Neural cell (in vitro differentiated cells): ENCODE data around the gene NSUN6. TPM values are rescaled to one million over a fixed set of nuclear protein-coding genes. Genes with fewer than 3 reads are reported as not detected.

Source experiments
- H2AFZ ChIP-seq: fragments of 200-600, 300-800 bp; sonication (generic), shearing (Covaris generic); 2 replicates; pipeline ENCODE4 v1.6.0; 2014; ENCODE audit warnings: low read depth, mild to moderate bottlenecking, antibody characterized with exemption, low read length, moderate library complexity
- H3F3A ChIP-seq: fragments of 200-600 bp; shearing (Covaris generic); 2 replicates; pipeline ENCODE4 v1.6.1; 2016; ENCODE audit warnings: mild to moderate bottlenecking, moderate library complexity, mixed read lengths, antibody characterized with exemption, low read length; ENCODE audit not compliant: insufficient read depth, poor library complexity, severe bottlenecking
- H3K27ac ChIP-seq: fragments of 200-600, 300-800 bp; sonication (generic), shearing (Covaris generic); 2 replicates; pipeline ENCODE4 v1.5.1; 2014; ENCODE audit warnings: mild to moderate bottlenecking, low read length, moderate library complexity
- H3K27me3 ChIP-seq: fragments of 300-800, 200-600 bp; sonication (generic), shearing (Covaris generic); 2 replicates; pipeline ENCODE4 v1.6.0; 2014; ENCODE audit warnings: mild to moderate bottlenecking, low read depth, low read length, moderate library complexity; ENCODE audit not compliant: insufficient read depth
- H3K36me3 ChIP-seq: fragments of 300-800, 200-600 bp; sonication (generic), shearing (Covaris generic); 2 replicates; pipeline ENCODE4 v1.5.1; 2014; ENCODE audit warnings: mild to moderate bottlenecking, antibody characterized with exemption, low read length, moderate library complexity; ENCODE audit not compliant: insufficient read depth
- H3K4me2 ChIP-seq: fragments of 300-800, 200-600 bp; sonication (generic), shearing (Covaris generic); 2 replicates; pipeline ENCODE4 v1.6.0; 2014; ENCODE audit warnings: mild to moderate bottlenecking, low read length
- H3K4me3 ChIP-seq: fragments of 300-800, 200-600 bp; sonication (generic), shearing (Covaris generic); 2 replicates; pipeline ENCODE4 v1.5.1; 2014; ENCODE audit warnings: mild to moderate bottlenecking, low read length, moderate library complexity
- H3K79me2 ChIP-seq: fragments of 200-600 bp; shearing (Covaris generic); replicated peaks from 2 replicates; pipeline ENCODE4 v1.6.0; 2014; ENCODE audit warnings: mild to moderate bottlenecking, low read length, moderate library complexity; ENCODE audit not compliant: insufficient read depth
- H3K9ac ChIP-seq: fragments of 300-800, 200-600 bp; sonication (generic), shearing (Covaris generic); 2 replicates; pipeline ENCODE4 v1.6.1; 2016; ENCODE audit warnings: mild to moderate bottlenecking, low read length, mixed read lengths
- H3K9me2 ChIP-seq: fragments of 200-600 bp; shearing (Covaris generic); 2 replicates; pipeline ENCODE4 v1.6.1; 2016; ENCODE audit warnings: mild to moderate bottlenecking, low read length, mixed read lengths; ENCODE audit not compliant: insufficient read depth
- H3K9me3 ChIP-seq: fragments of 200-600, 300-800 bp; sonication (generic), shearing (Covaris generic); 2 replicates; pipeline ENCODE4 v1.6.1; 2016; ENCODE audit warnings: mild to moderate bottlenecking, mixed run types, low read length, moderate library complexity, mixed read lengths
- H4K20me1 ChIP-seq: fragments of 200-600 bp; shearing (Covaris generic); 2 replicates; pipeline ENCODE4 v1.6.1; 2016; ENCODE audit warnings: mild to moderate bottlenecking, mixed run types; ENCODE audit not compliant: insufficient read depth
- CTCF ChIP-seq: fragments of 450-650 bp; IDR thresholded peaks from 2 replicates; pipeline ENCODE4 v1.5.1; 2014; ENCODE audit warnings: antibody characterized with exemption, mild to moderate bottlenecking, moderate library complexity; ENCODE audit not compliant: poor library complexity, severe bottlenecking
- EP300 ChIP-seq: fragments of 450-650 bp; conservative IDR thresholded peaks from 2 replicates; pipeline ENCODE4 v1.6.1; 2014; ENCODE audit warnings: antibody characterized with exemption, mild to moderate bottlenecking, moderate library complexity; ENCODE audit not compliant: poor library complexity, severe bottlenecking
- EZH2 ChIP-seq: fragments of 200-600, 300-800 bp; shearing (Covaris generic), sonication (generic); IDR thresholded peaks from 2 replicates; pipeline ENCODE4 v1.6.1; 2014; ENCODE audit warnings: antibody characterized with exemption, low read length, borderline replicate concordance, mild to moderate bottlenecking; ENCODE audit not compliant: insufficient read depth, poor library complexity, severe bottlenecking
- MXI1 ChIP-seq: fragments of 450-650 bp; conservative IDR thresholded peaks from 2 replicates; pipeline ENCODE4 v1.6.1; 2014; ENCODE audit warnings: antibody characterized with exemption, mild to moderate bottlenecking; ENCODE audit not compliant: poor library complexity, severe bottlenecking
- POLR2AphosphoS5 ChIP-seq: IDR thresholded peaks from 2 replicates; pipeline ENCODE4 v1.6.1; 2012
- RAD21 ChIP-seq: fragments of 450-650 bp; conservative IDR thresholded peaks from 2 replicates; pipeline ENCODE4 v1.6.1; 2014; ENCODE audit warnings: antibody characterized with exemption, mild to moderate bottlenecking, moderate library complexity
- REST ChIP-seq: IDR thresholded peaks from 2 replicates; pipeline ENCODE4 v1.6.1; 2012; ENCODE audit warnings: borderline replicate concordance
- SMC3 ChIP-seq: fragments of 450-650 bp; conservative IDR thresholded peaks from 2 replicates; pipeline ENCODE4 v1.6.1; 2014; ENCODE audit warnings: antibody characterized with exemption, mild to moderate bottlenecking, moderate library complexity; ENCODE audit not compliant: poor library complexity
- TAF1 ChIP-seq: IDR thresholded peaks from 2 replicates; pipeline ENCODE4 v1.6.1; 2012; ENCODE audit warnings: low read depth
- polyA plus RNA-seq: library from polyadenylated mRNA; depleted of rRNA; stranded (reverse); fragments of >200 nt; gene quantifications from 2 replicates; pipeline ENCODE4 v1.2.3, GENCODE V29; 2014

The NSUN6 gene
- polyA plus RNA-seq, 1 donor from 2014 or later: 74.6 TPM

DNA sequence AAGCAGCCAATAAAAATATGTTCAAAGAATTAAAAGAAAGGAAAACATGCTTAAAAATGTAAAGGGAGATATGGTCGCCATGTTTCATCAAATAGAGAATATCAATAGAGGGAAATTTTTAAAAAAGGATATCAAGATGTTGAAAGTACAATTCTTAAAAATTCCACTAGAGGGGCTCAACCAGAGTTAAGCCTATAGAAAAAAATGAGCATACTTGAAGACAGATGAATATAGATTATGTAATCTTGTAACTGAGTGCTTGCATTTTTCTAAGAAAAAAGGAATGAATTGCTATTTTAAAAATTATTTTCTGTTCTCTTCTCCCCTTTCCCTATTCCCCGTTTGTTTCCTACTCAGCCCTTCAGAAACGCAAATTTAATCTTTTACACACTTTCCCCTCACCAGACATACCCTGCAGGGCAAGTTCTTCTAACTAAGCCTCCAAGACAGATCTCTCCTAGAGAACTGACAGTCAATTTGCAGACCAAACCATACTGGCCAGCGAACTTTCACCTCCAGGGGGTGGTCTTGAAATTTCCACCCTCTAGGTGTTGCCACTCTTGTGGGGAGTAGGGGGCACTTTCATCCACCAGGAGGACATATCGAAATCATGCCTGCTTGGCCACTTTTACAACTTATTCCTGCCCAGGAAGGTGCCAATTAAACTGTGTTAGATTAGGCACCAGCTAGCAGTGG, 67.7 kb downstream of the NSUN6 start:
- Histone ChIP-seq H3K4me3 (no peak overlapping the region), H3K9me2 (no peaks in the 10 kb centered on the region), H3F3A (no peaks in the 10 kb centered on the region), H3K27me3 (no peaks in the 10 kb centered on the region), H3K9ac (no peak overlapping the region), H3K79me2 (no peaks in the 10 kb centered on the region), H4K20me1 (no peaks in the 10 kb centered on the region), H2AFZ (no peak overlapping the region), H3K36me3 (peaks cover 4% of the 10 kb centered on the region), H3K4me2 (no peak overlapping the region), H3K27ac (no peak overlapping the region), H3K9me3 (no peaks in the 10 kb centered on the region)
- TF ChIP-seq SMC3 (no peak), EP300 (no peak), EZH2 (no peak), RAD21 (no peak), REST (no peak), POLR2AphosphoS5 (no peak), MXI1 (no peak), TAF1 (no peak), CTCF (no peak)

DNA sequence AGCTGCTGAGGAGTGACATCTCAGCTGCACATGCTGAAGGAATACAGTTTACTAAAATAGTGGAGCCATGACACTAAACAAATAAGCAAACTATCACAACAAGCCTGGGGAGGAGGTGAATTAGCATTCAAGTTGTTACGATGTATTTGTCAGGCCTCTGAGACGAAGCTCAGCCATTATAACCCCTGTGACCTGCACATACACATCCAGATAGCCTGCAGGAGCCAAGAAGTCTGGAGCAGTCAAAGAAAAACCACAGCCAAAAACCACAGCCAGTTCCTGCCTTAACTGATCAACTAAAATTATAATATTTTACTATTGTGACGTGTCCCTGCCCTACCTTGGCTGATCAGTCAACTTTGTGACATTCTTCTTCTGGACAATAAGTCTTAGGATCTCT, 68.6 kb downstream of the NSUN6 start:
- no peaks in the 10 kb centered on the region for H3K79me2 ChIP-seq
- no peaks in the 10 kb centered on the region for H3K9me2 ChIP-seq
- H3K4me2 ChIP-seq: no peak overlapping the region
- no peak overlapping the region for H3K27ac ChIP-seq
- H3K27me3 ChIP-seq: no peaks in the 10 kb centered on the region
- peaks cover 4% of the 10 kb centered on the region for H3K36me3 ChIP-seq
- H3F3A ChIP-seq: no peaks in the 10 kb centered on the region
- H2AFZ ChIP-seq: no peak overlapping the region
- H3K4me3 ChIP-seq: no peak overlapping the region
- no peak for TF ChIP-seq POLR2AphosphoS5
- no peak for TF ChIP-seq REST
- no peak for TF ChIP-seq SMC3
- TF ChIP-seq MXI1: no peak
- no peak for TF ChIP-seq EZH2
- TF ChIP-seq EP300: no peak
- no peak for TF ChIP-seq CTCF
- TF ChIP-seq TAF1: no peak
- TF ChIP-seq RAD21: no peak
- H4K20me1 ChIP-seq: no peaks in the 10 kb centered on the region
- H3K9ac ChIP-seq: no peak overlapping the region
- no peaks in the 10 kb centered on the region for H3K9me3 ChIP-seq
